GM19043 (cell line): Measurements from ENCODE around the gene ZFYVE28.

Source experiments
- ATAC-seq: cut with Tn5 transposase; IDR thresholded peaks from one replicate; pipeline ENCODE4 v1.9.1; 2021; ENCODE audit warnings: low read depth; ENCODE audit not compliant: unreplicated experiment

The ZFYVE28 gene

GRCh38 chr4:2446656-2447564, 28.5 kb upstream of the ZFYVE28 start:
- no peak for ATAC-seq

GRCh38 chr4:2445571-2445970, 27.1 kb upstream of the ZFYVE28 start:
- no peak for ATAC-seq

DNA sequence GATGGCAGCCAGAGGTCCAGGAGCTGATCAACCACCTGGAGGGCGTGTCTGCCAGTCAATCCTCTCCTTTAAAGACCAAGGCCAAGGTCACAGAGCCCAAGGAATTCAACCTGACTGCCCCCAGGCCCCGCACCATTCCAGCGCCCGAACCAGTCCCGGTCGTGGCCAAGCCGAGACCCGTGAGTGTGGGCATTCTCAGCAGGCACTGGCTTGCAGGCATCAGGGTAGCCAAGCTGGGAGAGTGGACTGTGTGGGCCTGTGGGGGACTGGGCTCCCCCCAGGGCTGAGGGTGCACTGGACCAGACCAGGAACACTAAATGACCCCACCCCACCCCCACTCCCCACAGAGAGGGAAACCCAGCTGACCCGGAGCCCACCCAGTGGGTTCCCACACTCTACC, 26.7 kb upstream of the ZFYVE28 start:
- ATAC-seq = no peak

DNA sequence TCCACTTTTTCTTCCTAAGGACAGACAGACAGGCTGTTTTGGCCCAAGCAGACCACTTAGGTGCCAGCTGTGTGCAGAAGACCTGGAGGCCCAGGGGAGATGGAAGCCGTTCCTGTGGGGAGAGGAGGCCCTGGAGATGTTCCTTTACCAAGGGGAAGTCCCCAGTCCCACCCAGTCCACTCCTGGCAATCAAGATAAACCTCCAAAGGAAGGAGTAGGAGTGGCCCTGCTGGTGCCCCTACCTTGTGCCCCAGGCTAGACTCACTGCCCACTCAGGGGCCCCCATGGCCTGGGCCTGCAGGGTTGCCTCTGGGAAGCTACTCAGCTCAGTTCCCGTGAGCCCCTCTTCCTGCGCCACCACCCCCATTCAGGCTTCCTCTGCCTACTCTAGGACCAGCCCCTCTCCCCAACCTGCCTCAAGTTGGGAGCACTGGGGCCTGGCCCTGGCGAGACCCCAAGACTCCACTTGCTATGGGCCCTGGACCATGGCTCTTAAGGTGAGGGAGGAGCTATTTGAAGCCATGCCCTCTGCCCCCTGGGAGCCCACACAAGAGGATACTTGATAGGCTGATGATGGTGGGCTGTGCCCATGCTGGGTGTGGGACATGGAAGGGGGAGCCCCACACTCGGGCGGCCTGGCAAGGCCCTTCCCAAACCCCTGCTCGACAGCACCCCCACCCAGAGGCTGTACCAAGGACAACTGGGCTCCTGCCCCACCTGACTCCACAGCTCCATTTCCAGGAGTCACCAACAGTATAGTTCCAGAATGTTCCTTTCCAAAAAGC, 25.7 kb upstream of the ZFYVE28 start:
- no peak for ATAC-seq

DNA sequence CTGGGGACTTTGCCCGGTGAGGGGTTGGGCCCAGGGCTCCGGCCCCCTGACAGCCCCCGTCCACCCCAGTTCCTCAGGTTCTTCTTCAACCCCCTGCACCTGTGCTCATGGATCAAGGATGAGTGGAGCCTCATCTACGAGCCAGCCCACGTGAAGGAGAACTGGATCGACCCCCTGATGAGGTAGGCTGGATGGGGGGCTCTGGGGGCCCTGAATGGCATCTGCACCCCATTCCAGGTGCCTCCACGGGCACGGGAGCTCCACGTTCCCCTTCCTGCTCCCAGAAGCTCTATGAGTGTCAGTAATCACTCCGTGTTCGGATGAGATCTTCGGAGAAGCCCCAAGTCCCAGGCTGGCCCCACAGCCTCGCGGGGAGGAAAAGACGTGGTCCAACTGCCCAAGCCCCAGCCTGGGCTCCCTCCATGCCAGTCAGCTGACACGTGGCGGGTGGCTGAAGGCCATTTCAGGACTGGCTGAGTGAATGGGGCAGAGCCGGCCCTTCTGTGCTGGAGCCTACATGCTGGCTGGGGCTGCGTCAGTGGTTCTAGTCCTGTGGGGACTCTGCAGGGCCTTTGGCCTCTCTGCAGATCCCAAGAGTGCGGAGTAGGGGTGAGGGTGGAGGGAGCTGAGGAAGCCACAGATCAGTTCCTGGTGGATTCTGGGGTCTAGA, 24.8 kb upstream of the ZFYVE28 start:
- no peak for ATAC-seq

- no peak for ATAC-seq
These were observed 23.9 kb upstream of the ZFYVE28 start for GRCh38 chr4:2442175-2442993.

DNA sequence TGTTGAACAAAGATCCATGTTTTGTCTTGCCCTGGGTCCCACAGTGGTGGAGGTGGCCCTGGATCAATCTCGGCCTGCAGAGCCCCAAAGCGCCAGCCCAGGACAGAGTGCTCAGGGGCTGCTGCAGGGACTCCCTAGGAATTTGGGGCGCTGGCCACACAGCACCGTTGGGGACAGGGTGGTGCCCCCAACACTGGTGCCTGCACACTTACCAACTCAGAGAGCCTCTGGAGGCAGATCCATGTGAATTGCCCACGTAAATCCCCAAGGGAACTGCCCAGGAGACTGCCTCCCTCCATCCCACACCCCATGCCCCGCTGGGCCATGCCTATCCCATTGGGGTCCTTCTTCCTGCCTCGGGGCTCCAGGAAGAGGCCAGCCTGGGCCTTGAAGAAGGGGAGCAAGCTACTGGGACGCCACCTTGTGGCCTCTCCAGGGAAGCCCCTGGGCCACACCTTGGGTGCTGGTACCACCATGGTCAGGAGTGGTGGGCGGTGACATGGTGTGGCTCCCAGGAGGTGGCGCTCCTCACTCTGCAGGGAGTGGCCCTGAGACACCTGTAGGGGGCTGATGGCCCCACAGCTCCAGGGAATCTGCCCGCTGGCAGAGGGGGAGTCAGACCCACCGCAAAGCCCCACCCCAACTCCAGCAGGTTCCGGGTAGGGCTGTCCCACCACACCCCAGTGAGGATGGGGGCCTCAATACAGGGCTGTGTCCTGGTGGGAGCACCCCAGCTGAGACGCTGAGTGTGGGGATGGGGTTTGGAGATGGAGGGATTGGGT, 23.1 kb upstream of the ZFYVE28 start:
- peak; percentile 84 for ATAC-seq

DNA sequence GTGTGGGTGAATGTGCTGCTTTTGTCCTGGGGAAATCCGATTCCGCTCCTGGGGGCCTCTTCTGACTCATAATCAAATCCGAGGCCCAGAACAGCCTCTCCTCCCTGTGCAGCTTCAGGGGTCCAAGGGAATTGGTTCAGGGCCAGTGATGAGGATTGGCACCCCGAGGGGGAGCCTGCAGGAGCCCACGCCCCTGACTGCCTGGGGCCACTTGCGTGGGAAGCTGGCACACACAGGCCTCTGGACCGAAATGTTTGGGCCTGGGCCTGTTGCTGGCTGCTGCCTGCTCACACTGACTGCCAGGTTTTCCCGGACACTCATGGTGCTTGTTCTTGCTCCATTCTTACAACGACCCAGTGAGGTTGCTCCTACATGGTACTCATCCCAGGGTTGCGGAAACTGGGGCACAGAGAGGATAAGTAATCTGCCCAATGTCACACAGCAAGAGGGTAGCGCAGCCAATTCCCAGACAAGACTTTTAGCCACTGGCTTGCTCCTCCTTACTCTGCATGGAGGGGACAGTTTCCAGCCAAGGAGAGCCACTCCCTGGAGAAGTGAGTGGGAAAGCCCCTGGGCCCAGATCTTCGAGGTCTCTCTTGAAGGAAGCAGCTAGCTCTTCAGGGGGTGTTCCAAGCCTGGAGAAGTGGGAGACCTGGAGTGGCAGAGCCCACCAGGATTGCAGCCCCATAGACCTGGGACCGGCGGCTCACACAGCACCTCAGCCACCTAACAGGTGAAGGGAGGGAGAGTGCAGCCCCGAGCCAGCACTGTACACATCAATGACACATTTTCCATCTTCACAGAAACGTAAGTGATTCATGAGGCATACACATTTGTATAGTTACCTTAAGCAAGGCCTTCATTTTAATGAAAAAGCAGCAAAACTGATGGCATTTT, 20.6 kb upstream of the ZFYVE28 start:
- ATAC-seq = no peak

- ATAC-seq = no peak
These were observed 19.2 kb upstream of the ZFYVE28 start for GRCh38 chr4:2437475-2438215.

DNA sequence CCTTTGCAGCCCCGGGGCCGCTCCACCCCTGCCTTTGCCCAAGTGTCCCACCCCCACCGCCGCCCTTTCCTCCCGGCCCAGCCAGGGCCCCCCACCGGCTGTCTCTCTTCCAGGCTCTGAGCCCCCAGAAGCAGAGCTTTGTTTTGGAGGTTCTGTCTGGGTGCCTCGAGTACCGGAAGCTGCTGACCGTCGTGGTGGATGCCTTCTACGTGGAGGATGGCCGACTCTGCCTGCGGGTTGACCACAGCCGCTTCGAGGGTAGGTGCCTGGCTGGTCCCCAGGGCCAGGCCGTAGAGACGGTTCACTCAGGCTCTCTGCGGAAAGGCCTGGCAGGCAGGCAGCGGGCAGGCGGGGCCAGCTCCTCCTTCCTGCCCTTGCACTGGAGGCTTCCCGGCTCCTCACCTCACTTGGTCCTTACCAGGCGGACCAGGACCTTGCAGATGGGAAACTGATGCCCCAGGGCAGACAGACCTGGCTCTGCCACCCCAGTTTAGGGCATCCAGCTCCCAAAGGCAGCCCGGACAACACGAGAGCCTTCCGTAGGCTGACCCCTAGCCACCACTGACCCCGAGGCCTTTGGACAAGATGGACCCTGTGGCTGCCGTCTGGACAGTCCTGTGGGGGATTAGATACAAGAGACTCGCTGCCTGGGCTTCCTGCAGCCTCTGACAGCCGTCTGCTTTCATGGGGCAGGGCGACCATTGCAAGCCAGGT, 18.5 kb upstream of the ZFYVE28 start:
- no peak for ATAC-seq

DNA sequence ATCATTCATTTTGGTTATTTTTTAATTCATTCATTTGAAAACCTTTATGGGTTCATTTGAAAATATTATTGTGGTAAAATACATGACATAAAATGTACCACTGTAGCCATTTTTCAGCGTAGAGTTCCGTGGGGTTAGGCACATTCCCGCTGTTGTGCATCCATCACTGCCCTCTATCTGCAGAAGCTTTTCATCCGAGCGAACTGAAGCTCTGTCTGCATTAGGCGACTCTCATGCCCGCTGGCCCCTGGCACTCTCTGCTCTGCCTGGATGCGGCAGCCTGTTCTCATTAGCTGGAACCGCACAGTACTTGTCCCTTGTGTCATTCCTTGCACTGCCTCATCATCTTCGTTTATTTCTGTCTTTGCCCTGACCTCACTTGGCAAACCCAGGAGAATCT, 17.9 kb upstream of the ZFYVE28 start:
- no peak for ATAC-seq

DNA sequence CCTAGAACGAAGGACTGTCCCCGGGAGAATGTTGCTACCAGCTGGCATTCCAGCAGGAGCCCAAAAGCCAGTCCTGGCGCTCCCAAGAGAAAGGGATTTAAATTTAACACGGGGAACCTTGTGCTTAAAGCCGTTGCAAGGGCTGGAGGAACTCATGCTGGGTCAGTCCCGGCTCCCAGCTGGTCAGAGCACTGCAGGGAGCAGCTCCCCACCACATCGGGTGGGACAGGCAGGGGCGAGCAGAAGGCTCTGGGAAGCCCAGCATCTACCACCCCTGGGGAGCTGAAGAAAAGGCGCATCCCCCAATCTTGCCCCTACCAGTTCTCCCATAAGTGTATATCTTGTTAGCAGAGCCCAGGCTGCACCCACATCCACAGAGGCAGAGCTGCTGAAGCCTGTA, 16.0 kb upstream of the ZFYVE28 start:
- no peak for ATAC-seq

- ATAC-seq = no peak
These were observed 15.3 kb upstream of the ZFYVE28 start for GRCh38 chr4:2433609-2434350.

- ATAC-seq = no peak
These were observed 14.6 kb upstream of the ZFYVE28 start for GRCh38 chr4:2432991-2433530.

GRCh38 chr4:2432004-2432403, 13.6 kb upstream of the ZFYVE28 start:
- ATAC-seq = no peak
